Measurements from ENCODE around the gene ZNF106. TPM values are rescaled to one million over a fixed set of nuclear protein-coding genes. Genes with fewer than 3 reads are reported as not detected.

Gene ZNF106
- total RNA-seq, 1 donor from 2014 or later, result 61.3 TPM

DNA sequence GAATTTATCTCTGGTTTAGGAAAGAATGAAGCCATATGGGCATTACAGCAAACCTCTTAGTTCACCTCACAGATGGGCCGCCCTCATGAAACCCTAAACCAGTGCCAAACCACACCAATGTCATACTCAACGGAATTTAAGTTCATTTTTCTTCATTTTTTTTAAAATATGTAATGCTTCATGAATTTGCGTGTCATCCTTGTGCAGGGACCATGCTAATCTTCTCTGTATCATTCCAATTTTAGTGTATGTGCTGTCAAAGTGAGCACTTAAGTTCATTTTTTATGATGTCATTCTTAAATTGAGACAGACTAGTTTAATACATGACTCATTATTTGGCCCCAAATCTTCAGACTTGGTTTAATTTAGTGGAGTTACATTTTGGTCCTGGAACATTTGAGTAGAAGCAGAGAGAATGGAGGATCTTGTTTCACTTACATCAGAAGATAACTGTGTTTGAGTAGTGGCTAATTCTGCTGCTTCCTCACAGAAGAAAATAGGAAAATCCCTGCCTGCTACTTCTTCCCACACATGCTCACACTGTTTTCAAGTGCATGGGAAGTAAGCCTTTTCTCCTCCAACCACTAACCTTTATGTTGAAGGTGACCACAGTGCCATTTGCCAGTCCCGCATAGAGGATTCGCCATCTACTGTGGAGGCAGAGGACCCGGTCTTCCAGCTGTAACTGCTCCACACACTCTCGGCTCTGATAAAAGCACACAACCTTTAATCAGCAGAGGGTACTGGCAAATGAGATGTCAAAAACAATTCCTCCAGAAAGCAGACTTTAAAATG, 63.3 kb downstream of the ZNF106 start:
- Mint-ChIP-seq H3K27ac (ENCODE audit: unreplicated experiment) (peak overlapping the region; percentile 59), H3K4me3 (no peak overlapping the region), H3K27me3 (ENCODE audit: low read depth) (no peaks in the 10 kb centered on the region), H3K4me1 (no peaks in the 10 kb centered on the region), H3K9me3 (no peaks in the 10 kb centered on the region), H3K36me3 (ENCODE audit: low read depth) (peaks cover 31% of the 10 kb centered on the region)
- no peak for DNase-seq (ENCODE audit: low read depth, low spot score)
- TF ChIP-seq, protein P1, sequence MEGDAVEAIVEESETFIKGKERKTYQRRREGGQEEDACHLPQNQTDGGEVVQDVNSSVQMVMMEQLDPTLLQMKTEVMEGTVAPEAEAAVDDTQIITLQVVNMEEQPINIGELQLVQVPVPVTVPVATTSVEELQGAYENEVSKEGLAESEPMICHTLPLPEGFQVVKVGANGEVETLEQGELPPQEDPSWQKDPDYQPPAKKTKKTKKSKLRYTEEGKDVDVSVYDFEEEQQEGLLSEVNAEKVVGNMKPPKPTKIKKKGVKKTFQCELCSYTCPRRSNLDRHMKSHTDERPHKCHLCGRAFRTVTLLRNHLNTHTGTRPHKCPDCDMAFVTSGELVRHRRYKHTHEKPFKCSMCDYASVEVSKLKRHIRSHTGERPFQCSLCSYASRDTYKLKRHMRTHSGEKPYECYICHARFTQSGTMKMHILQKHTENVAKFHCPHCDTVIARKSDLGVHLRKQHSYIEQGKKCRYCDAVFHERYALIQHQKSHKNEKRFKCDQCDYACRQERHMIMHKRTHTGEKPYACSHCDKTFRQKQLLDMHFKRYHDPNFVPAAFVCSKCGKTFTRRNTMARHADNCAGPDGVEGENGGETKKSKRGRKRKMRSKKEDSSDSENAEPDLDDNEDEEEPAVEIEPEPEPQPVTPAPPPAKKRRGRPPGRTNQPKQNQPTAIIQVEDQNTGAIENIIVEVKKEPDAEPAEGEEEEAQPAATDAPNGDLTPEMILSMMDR (conservative IDR thresholded peaks at IDR 0.05), result no peak

DNA sequence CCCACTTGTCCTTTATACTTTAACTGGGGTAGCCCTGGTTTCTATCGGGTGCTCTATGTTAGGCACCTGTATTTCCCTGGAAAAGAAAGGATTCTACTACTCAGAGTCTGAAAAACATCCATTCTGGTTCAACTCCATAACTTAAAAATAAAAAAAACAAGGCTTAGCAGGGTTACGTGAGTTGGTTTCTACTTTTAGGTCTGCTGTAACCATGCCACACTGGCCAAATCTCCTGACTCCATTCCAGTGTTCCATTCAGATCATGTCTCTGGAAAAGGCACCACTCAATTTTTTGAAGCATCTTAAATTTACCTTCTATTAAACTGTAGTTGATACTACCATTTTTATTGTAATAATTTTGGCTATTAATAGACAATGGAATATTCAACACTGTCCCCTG, 69.6 kb downstream of the ZNF106 start:
- Mint-ChIP-seq H3K36me3 (ENCODE audit: low read depth) (peaks cover 23% of the 10 kb centered on the region), H3K4me3 (no peak overlapping the region), H3K27me3 (ENCODE audit: low read depth) (no peaks in the 10 kb centered on the region), H3K9me3 (no peaks in the 10 kb centered on the region), H3K27ac (ENCODE audit: unreplicated experiment) (no peak overlapping the region), H3K4me1 (no peaks in the 10 kb centered on the region)
- TF ChIP-seq, protein P1 (conservative IDR thresholded peaks at IDR 0.05), result no peak
- no peak for DNase-seq (ENCODE audit: low read depth, low spot score)

DNA sequence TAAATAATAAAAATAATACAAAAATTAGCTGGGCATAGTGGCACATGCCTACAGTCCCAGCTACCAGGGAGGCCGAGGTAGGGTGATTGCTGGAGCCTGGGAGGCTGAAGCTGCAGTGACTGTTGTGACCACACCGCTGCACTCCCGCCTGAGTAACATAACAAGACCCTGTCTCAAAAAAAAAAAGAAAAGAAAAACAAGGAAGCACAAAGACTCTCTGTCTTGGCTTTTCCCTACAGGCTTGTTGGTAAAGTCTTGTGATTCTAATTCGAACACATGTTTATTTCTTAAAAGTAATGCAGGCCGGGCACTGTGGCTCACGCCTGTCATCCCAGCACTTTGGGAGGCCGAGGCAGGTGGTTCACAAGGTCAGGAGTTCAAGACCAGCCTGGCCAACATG, 71.6 kb downstream of the ZNF106 start:
- Mint-ChIP-seq H3K27ac (ENCODE audit: unreplicated experiment) (no peak overlapping the region), H3K4me3 (no peak overlapping the region), H3K4me1 (no peaks in the 10 kb centered on the region), H3K27me3 (ENCODE audit: low read depth) (no peaks in the 10 kb centered on the region), H3K9me3 (no peaks in the 10 kb centered on the region), H3K36me3 (ENCODE audit: low read depth) (peaks cover 15% of the 10 kb centered on the region)
- no peak for DNase-seq (ENCODE audit: low read depth, low spot score)
- TF ChIP-seq, protein P1 (conservative IDR thresholded peaks at IDR 0.05), result no peak

DNA sequence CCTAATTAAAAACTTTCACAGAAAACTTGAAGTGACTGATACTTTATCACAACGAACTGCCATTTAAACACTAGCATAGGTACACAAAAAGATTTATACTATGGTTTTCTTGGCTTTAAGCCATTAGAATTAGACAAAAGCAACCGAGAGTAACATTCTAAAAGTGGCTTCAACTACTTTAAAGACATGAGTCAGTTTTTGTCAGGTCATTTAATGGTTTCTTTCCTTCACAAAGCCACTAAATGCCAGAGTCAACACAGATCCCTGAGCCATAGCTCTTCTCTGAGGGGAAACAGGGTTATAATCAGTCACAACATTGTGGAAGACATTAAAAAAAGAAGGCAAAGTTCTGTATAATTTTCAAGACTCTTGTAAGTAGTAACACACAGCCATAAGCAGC, 77.0 kb downstream of the ZNF106 start:
- Mint-ChIP-seq H3K27ac (ENCODE audit: unreplicated experiment) (no peak overlapping the region), H3K4me1 (no peaks in the 10 kb centered on the region), H3K9me3 (no peaks in the 10 kb centered on the region), H3K36me3 (ENCODE audit: low read depth) (peaks cover 18% of the 10 kb centered on the region), H3K27me3 (ENCODE audit: low read depth) (no peaks in the 10 kb centered on the region), H3K4me3 (no peak overlapping the region)
- no peak for DNase-seq (ENCODE audit: low read depth, low spot score)
- TF ChIP-seq, protein P1 (conservative IDR thresholded peaks at IDR 0.05), result no peak

DNA sequence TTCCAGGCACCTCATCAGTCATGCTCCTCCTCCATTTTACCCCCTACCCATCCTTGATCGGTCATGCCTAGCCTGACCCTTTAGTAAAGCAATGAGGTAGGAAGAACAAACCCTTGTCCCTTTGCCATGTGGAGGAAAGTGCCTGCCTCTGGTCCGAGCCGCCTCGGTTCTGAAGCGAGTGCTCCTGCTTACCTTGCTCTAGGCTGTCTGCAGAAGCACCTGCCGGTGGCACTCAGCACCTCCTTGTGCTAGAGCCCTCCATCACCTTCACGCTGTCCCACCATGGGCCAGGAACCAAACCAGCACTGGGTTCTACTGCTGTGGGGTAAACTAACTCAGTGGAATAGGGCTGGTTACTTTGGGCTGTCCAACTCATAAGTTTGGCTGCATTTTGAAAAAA, 79.1 kb downstream of the ZNF106 start:
- TF ChIP-seq, protein P1 (conservative IDR thresholded peaks at IDR 0.05), result no peak
- Mint-ChIP-seq H3K4me1 (no peaks in the 10 kb centered on the region), H3K36me3 (ENCODE audit: low read depth) (peaks cover 10% of the 10 kb centered on the region), H3K27me3 (ENCODE audit: low read depth) (no peaks in the 10 kb centered on the region), H3K9me3 (no peaks in the 10 kb centered on the region), H3K27ac (ENCODE audit: unreplicated experiment) (no peak overlapping the region), H3K4me3 (no peak overlapping the region)
- no peak for DNase-seq (ENCODE audit: low read depth, low spot score)
